HG03097 (cell line): ENCODE results near the gene ATP2C2.
"Not testable (repeated sequence)": the region's sequence is repeated elsewhere in the genome, so short reads cannot be mapped to it uniquely, and the experiment has no call there.

Source experiments
- ATAC-seq: cut with Tn5 transposase; IDR thresholded peaks from one replicate; pipeline ENCODE4 v1.9.1; 2021; ENCODE audit not compliant: unreplicated experiment, low FRiP score

Gene ATP2C2

DNA sequence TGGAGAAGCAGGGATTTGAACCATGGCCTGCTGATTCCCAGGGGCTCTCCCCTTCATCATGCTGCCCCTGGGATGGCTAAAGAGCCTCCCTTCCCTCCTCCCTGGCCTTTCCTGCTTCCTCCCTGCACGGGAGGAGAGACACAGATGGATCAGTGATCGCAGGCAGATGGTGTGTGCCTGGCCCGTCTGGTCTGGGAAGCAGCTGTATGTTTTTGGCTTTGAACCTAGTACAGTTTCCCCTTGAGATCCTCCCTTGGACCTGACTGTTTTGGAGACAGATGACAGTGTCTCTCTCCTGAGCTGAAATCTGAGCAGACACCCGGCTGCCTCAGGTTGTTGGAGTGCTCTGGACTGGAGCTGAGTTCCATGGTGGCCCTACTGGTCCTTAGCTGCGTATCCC lies 29.0 kb upstream of the ATP2C2 start:
- no peak for ATAC-seq

DNA sequence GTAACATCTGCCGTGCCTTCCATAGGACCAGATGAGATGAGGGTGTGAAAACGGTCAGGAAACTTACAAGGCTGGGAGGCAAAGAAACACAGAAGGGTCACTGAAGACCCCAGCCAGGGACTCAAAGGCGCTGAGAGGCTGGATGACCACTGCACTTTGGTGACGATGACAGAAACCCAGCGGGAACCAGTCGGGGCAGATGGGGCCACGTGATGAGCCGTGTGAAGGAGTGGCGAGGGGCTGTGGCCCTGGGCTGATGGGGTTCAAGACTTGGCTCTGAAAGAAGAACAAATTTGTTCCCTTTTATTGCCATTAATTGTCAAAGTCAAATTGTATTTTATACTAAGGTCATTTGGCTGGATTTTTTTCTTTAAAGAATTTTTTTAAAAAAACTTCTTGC lies 28.6 kb upstream of the ATP2C2 start:
- ATAC-seq: no peak

DNA sequence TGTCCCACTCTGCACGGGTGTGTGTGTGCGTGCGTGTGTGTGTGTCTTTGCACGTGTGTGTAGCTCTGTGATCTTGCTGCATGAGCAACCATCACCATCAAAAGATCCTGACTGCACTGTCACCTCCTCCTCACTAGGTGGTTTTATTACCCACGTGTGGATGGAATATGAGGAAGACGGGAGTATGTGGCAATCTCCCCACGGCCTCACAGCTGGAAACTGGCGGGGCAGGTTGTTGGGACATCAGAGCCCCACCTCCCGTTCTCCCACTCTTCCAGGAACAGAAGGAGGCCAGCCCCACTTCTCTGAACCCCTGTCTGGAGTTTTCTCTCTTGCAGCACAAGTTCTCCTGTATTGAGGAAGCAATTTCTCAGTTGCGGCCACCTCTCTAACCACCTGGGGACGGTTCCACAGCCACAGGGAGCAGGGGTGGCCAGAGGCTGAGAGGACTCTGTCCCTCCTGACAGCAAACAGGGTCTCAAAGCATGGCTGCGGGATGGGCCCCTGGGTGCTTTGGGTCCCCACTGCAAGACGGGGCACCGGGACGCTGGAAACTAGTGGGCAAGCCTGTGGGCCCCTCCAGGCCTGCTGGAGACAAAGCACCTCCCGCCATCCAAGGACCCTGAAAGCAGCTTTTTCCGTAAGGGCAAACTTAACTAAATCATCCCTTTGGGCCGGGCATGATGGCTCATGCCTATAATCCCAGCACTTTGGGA lies 27.9 kb upstream of the ATP2C2 start:
- ATAC-seq: no peak

DNA sequence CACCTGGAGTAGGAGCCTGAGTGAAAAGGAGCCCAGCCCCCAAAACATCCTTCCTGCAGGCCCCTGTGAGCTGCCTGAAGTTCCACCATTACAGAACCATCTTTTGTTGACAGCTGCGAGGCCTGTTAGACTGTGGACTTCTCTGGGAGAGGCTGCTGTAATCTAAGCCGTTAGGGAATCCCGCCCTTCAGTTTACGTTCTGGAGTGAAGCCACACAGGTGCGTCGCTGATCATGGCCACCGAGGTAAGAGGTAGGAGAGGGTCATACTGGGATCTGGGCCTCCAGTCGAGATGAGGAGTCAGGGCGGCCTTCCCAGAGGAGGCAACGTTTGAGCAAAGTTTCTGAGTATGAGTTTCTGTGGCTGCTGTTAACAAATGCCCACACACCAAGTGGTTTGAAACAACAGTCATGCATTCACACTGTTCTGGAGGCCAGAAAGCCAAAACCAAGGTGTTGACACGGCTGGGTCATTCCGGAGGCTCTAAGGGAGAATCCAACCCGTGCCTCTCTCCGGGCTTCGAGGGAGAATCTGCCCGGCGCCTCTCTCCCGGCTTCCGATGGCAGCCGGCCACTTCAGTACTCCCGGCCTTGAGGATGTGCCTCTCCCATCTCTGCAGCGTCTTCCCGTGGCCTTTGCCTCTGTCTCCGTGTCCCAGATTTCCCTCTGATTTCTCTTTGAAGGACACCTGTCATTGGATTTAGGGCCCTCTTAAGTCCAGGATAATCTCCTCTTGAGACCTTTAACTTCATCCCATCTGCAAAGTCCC lies 26.6 kb upstream of the ATP2C2 start:
- no peak for ATAC-seq

DNA sequence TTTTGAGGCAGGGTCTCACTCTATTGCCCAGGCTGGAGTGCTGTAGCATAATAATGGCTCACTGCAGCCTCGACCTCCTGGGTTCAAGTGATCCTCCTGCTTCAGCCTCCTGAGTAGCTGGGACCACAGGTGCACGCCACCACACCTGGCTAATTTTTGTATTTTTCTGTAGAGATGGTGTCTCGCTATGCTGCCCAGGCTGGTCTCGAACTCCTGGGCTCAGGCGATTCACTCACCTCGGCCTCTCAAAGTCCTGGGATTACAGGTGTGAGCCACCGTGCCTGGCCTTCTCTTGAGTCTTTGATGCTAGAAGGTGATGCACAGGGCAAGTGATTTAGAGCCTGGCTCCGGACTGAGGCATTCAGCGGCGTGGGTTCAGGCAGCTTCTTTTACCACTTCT lies 24.5 kb upstream of the ATP2C2 start:
- not testable (repeated sequence) for ATAC-seq

DNA sequence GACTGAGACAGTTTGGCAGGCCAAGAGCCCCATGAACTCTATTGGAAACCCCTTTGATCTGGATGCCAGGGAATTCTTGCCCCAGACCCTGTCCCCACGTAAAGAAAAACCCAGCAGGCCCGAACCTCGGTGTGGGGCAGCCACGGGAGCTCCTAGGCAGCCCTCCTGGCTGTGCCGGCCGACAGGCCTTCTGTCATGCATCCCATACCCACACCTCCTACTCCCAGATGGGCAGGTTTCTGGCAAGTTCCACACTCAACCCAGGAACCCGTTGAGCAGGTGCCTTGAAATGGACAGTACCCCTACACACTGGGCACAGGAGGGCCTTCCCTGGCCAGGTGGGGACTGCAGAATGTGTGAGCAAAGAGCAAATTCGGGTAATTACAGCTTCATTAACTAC lies 23.6 kb upstream of the ATP2C2 start:
- ATAC-seq: no peak

DNA sequence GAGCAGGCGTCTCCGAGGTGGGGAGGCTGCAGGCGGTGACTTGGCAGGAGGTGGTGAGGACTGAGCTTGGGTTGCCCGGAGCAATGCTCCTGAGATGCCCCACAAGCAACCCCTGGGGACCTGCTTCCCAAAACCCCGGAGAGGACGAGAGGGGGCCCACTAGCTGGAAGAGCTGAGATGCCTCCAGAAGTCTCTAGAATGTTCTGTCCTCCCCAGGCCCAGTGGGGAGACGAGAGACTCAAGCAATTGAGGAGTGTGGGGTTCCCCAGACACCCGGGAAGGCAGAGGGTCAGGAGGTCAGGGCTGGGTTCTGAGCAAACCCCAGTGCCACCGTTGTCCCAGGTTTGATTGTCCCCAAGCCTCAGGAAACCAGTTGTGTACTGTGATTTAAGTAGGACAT lies 21.2 kb upstream of the ATP2C2 start:
- no peak for ATAC-seq

DNA sequence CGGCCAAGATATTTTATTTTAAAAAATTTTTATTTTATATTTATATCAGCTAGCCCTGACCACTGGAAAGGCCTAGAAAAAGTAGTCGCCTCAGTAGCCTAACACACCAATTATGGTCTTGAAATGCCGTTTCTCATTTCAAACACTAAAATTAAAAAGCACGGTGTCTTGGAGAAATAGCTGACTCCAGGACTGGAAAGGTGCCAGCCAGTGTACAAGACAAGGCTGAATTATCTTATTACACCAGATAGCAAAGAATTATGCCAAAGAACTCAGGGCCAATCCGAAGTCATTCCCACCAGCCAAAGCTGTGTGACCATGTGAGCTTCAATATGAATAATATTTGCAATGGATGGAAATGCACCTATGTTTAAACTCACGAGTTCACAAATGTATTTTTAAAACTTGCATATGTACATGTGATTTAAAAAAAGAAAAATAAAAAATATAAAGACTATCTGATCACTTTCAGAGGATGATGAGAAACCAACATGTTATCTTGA lies 19.9 kb upstream of the ATP2C2 start:
- no peak for ATAC-seq

DNA sequence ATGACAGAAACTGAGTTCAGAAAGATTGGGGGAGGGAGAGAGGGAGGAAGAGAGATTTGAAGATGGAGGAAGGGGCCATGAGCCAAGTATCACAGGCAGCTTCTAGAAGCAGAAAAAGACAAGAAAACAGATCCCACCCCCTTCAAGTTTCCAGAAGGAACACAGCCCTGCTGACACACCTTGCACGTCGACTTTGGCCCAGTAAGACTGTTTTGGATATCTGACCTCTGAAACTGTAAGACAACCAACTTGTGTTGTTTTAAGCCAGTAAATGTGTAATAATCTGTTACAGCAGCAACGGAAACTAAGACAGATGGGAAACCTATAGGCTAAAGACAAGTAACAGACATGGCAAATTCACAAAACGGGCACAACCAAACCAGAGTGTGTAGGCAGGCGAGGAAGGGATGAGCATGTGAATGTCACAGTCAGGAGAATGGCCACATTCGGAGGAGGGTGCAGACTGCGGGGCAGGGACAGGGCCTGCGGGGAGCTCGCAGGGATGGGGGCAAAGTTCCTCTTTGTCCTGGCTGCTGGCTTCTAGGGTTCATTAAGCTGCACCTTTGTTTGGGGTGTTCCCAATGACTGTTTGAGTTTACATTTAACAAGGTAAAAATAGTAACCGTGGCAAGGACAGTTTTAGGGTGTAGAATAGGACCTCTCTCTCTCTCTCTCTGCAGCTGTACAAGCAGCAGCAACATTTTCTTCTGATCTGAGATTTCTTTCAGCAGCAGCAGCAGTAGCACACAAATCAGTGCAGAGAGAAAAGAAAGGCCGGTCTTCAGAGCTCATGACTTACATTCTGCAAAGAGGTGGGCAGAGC lies 18.3 kb upstream of the ATP2C2 start:
- no peak for ATAC-seq

DNA sequence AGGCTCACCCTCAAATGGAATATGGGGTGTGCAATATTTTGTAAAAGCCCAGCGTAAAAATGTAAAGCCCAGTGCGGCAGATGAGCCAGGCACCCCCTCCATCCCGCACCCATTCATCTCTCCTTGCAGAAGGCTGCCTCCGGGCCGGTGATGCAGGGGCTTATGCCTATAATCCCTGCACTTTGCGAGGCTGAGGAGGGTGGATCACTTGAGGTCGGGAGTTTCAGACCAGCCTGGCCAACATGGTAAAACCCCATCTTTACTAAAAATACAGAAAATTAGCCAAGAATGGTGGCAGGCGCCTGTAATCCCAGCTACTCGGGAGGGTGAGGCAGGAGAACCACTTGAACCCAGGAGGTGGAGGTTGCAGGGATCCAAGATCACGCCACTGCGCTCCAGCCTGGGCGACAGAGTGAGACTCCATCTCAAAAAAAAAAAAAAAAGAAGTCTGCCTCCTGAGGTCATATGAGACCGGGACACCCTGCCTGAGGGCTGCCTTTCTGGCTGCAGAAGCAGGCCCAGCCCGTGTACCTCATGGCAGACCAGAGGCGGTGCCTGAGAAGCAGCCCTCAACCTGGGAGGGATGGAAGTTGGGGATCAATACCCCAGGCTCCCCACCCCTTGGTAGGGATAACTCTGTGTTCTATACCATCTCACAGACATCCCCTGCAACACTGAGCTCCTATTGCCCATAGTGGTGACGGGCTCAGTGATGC lies 17.5 kb upstream of the ATP2C2 start:
- no peak for ATAC-seq

DNA sequence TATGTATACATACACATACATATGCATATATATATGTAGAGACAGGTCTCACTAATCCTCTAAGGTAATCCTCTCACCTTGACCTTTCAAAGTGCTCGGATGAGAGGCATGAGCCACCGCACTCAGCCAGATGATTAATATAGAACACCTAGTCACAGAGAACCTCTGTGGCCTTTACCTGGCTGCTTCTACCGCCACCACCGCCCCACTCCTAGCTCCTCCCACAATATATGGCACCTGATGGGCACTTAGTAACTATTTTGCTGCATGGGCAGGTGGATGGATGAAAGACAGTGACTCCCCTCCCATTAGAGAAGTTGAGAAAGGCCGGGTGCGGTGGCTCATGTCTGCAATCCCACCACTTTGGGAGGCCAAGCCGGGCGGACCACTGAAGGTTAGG lies 16.7 kb upstream of the ATP2C2 start:
- no peak for ATAC-seq

DNA sequence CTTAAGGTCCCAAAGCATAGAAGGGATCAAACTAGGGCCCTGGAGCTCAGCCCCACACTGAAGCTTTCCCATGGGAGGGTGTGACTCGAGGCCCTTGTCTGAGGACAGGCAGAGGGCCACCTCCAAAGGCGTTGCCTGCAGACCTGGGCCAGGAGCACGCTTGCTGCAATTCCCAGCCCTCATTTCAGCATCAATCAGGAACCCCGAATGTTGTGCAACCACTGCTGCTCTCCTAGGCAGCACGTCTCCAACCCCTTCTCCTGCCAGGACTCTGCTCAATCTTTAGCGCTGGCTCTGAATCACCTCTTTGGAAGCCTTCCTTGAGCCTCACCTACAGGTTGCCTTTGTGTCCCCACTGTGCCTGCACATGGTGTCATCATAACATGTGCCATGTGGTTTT lies 14.0 kb upstream of the ATP2C2 start:
- ATAC-seq: no peak

DNA sequence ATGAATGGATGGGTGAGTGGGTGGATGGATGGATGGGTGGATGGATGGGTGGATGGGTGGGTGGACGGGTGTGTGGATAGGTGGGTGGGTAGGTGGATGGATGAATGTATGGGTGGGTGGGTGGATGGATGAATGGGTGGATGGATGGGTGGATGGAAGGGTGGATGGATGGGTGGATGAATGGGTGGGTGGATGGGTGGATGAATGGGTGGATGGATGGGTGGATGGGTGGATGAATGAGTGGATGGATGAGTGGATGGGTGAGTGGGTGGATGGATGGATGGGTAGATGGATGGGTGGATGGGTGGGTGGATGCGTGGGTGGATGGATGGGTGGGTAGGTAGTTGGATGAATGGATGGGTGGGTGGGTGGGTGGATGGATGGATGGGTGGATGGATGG lies 13.2 kb upstream of the ATP2C2 start:
- no peak for ATAC-seq

DNA sequence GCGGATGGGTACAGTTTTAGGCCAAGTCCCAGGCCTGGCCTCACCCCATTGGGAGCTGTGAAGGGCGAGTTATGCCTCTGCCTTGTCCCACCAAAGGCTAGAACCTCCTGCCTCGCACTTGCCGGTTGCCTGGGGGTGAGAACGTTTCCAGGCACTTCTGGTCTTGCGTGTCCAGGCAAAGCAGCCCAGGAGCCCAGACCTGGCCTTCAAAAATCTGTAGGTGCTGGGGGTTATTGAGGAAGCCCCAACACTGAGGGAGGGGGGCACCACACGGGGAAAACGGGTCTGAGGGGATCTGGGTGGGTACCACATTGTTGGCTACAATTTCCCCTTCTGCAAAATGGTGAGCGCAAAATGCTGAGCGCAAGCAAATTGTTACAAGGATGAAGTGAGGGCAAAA lies 12.2 kb upstream of the ATP2C2 start:
- no peak for ATAC-seq

DNA sequence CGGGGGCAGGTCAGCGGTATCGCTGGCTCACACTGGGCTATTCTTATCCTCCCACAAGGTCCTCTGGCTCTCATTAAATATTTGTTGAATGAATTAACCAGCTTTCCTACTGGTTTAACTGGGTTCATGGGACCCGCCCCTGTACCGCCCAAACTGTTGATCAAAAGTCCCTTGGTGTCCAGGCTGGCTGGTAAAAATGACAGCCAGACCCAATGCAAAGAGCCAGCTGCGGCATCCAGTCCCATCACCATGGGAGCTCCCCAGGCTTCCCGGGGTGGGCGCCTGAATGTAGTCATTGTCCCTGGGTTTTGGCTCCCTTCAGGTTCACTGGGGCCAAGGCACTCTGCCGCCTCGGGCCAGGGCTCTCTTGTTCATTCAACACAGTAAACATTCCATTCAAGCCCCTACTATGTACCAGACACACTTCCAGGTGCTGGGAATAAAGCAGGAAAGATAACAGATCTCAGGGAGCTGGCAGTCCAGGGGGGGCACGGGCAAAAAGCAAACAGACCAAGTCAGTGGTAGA lies 11.7 kb upstream of the ATP2C2 start:
- no peak for ATAC-seq

DNA sequence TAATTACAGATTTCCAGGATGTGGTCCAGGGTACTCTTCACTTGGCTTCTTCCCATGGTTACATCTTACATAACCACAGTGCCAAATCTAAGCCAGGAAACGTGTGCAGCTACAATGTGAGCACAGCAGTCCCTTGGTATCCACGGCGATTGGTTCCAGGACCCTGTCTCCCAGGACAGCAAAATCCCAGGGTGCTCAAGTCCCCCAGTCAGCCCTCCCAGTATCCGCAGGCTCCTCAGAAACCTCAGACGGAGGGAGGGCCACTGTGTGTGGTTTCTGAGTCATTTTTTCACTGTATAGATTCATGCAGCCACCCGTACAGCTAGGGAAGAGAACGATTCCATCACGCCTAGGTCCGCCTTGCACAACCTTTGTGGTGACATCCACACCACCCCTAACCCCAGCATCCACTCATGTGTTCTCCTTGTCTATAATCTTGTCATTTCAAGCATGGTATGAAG lies 11.1 kb upstream of the ATP2C2 start:
- no peak for ATAC-seq

DNA sequence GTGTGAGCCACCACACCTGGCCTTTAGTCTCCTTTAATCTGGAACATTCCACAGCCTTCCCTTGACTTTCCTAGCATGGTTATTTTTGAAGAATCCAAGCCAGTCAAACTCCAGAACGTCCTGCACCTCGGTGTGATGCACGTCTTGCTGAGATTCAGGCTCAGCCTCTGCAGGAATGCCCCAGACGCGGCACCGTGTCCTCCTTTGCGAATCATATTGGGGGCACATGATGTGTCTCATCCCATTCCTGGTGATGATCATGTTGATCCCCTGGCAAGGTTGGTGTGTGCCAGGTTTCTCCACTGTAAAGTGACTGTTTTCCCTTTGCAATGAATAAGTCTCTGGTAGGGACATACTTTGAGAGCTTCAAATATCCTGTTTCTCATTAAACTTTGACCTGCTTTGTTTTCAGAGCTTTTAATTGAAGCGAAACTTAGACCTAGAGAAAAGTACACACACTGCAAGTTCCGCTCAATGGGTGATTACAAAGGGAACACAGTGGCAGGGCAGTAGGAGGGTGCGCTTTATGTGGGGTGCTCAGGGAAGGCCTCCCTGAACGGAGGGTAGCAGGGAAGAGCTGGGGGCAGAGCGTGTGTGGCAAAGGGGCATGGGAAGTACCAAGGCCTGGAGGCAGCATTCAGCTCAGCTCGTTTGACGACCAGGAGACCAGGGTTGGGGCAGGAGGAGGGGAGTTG lies 9.6 kb upstream of the ATP2C2 start:
- no peak for ATAC-seq

DNA sequence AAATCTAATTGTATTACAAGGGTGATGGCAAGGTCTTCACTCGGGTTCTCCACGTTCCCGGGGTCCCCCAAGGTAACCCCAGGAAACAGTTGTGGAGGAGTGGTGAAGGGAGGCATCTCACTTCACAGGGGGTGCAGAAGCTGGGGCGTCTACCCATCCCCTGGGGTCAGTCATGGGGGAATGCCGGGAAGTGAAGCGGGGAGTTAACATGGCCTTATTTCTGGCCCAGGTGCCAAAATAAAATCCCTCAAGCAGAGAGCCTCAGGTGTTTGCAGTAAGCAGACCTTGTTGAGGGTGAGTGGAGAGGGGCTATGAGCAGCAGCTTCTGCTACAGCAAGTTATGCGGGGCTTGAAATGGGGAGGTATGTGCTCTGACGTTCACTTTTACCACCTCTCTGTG lies 9.0 kb upstream of the ATP2C2 start:
- no peak for ATAC-seq

DNA sequence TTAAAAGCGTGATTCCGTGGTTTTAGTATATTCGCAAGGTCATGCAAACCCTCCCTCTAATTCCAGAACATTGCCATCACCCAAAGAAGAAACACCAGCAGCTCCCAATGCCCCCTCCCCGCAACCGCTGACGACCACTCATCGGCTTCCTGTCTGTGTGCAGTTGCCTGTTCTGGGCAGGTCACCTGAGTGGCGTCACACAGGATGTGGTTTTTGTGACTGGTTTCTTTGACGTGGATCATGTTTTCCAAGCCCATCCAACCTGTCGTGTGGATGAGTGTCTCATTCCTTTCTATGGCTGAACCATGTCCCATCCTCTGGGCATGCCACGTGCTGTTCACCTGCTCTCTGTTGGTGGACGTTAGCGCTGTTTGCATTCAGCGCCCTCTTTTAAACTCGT lies 8.2 kb upstream of the ATP2C2 start:
- ATAC-seq: no peak

DNA sequence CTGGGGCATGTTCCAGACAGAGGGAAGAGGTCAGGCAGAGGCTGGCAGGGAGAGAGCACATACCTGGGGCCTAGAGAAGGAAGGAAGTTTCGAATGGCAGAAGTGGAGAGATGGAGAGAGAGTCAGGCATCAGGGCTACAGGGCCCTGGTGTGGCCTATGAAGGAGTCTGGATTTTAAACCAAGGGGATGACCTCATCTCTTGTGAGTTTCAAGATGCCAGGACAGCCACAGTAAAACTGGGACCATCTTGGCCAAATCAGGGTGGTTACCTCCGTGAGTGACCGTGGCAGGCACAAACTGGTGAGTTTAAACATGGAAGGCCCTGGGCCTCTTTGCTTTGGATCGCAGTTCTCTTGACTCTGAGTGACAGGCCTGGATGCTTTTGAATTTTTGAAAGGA lies 7.6 kb upstream of the ATP2C2 start:
- ATAC-seq: no peak
